PC-9 (cell line): ENCODE results near the gene PPAT. TPM values are rescaled to one million over a fixed set of nuclear protein-coding genes. Genes with fewer than 3 reads are reported as not detected.

Source experiments
- BruUV-seq: library from RNA; stranded (reverse); fragments of 400-500 nt; replicated peaks from 2 replicates; lab custom pipeline; 2021; lab: Mats Ljungman, UMichigan
- CTCF ChIA-PET: fragments of 300-600 bp; sonication (Branson Sonifier 250); formaldehyde crosslinking; loops from one replicate; lab custom pipeline; 2022; ENCODE audit warnings: antibody characterized with exemption; lab: Charles Lee
- POLR2A ChIA-PET: fragments of 300-600 bp; sonication (Branson Sonifier 250); formaldehyde crosslinking; loops from one replicate; lab custom pipeline; 2022; ENCODE audit warnings: antibody characterized with exemption; ENCODE audit not compliant: unreplicated experiment; lab: Charles Lee
- DNase-seq, 2 experiments: peaks; one replicate each; pipeline versions ENCODE4 v3.0.0 to v3.0.0-alpha.2; 2015 to 2022; ENCODE audit warnings: mixed read lengths in 1 of 2
- H2AFZ ChIP-seq: fragments of 200-600 bp; sonication (generic); 2 replicates; pipeline ENCODE4 v1.8.1; 2017; ENCODE audit warnings: antibody characterized with exemption
- H3F3A ChIP-seq: fragments of 200-600 bp; sonication (generic); 2 replicates; pipeline ENCODE4 v1.8.1; 2017; ENCODE audit warnings: antibody characterized with exemption, mild to moderate bottlenecking, low read depth; ENCODE audit not compliant: insufficient read depth
- H3K27ac ChIP-seq: fragments of 200-600 bp; sonication (generic); 2 replicates; pipeline ENCODE4 v1.6.1; 2016; ENCODE audit warnings: mixed run types
- H3K27me3 ChIP-seq: fragments of 200-600 bp; sonication (generic); 2 replicates; pipeline ENCODE4 v1.6.1; 2016; ENCODE audit warnings: low read depth, mixed run types; ENCODE audit not compliant: insufficient read depth
- H3K36me3 ChIP-seq: fragments of 200-600 bp; sonication (generic); 2 replicates; pipeline ENCODE4 v1.6.1; 2016; ENCODE audit warnings: low read depth, mixed run types
- H3K4me1 ChIP-seq: fragments of 200-600 bp; sonication (generic); replicated peaks from 2 replicates; pipeline ENCODE4 v1.6.1; 2016; ENCODE audit warnings: mixed run types; ENCODE audit not compliant: insufficient read depth
- H3K4me2 ChIP-seq: fragments of 200-600 bp; sonication (generic); 2 replicates; pipeline ENCODE4 v1.6.1; 2017; ENCODE audit warnings: mixed run types
- H3K4me3 ChIP-seq: fragments of 200-600 bp; sonication (generic); 2 replicates; pipeline ENCODE4 v1.6.1; 2016; ENCODE audit warnings: mixed run types
- H3K79me2 ChIP-seq: fragments of 200-600 bp; sonication (generic); 2 replicates; pipeline ENCODE4 v1.6.1; 2017; ENCODE audit warnings: low read depth, mixed run types
- H3K9me2 ChIP-seq: fragments of 200-600 bp; sonication (generic); 2 replicates; pipeline ENCODE4 v1.8.1; 2017; ENCODE audit warnings: mild to moderate bottlenecking; ENCODE audit not compliant: insufficient read depth
- H3K9me3 ChIP-seq: fragments of 200-600 bp; sonication (generic); 2 replicates; pipeline ENCODE4 v1.8.1; 2016; ENCODE audit warnings: low read depth; ENCODE audit not compliant: insufficient read depth
- H4K20me1 ChIP-seq: fragments of 200-600 bp; sonication (generic); 2 replicates; pipeline ENCODE4 v1.8.1; 2017; ENCODE audit not compliant: insufficient read depth
- CTCF ChIP-seq: fragments of 200-600 bp; sonication (generic); conservative IDR thresholded peaks from 2 replicates; pipeline ENCODE4 v1.6.1; 2017; ENCODE audit warnings: mixed run types, antibody characterized with exemption, mild to moderate bottlenecking, moderate library complexity
- EZH2 ChIP-seq: fragments of 200-600 bp; sonication (generic); IDR thresholded peaks from 2 replicates; pipeline ENCODE4 v1.8.0; 2017; ENCODE audit warnings: antibody characterized with exemption, low read depth
- intact Hi-C: fragments of 100-400 bp; cut with micrococcal nuclease; formaldehyde crosslinking; loops from one replicate; pipeline ENCODE4 v1.10.0; 2022; ENCODE audit not compliant: unreplicated experiment
- total RNA-seq: library from RNA; stranded (reverse); gene quantifications from 2 replicates; pipeline ENCODE4 v1.2.3, GENCODE V29; 2021

PPAT gene
- total RNA-seq, 1 experiment from 2014 or later: 21.3 TPM

GRCh38 chr4:56408978-56409377 is 26.4 kb downstream of the PPAT start:
- DNase-seq: no peak
- H3K27me3 ChIP-seq: no peaks in the 10 kb centered on the region
- no peak overlapping the region for H3K27ac ChIP-seq
- no peaks in the 10 kb centered on the region for H3K36me3 ChIP-seq
- no TSS peak for BruUV-seq
- ChIA-PET CTCF (no interaction called here), POLR2A (interaction anchor here (0.7 kb wide), 1 partner anchor 16 kb away, joined by 21 read pairs; no protein-coding TSS in a partner anchor)
- no peak overlapping the region for H2AFZ ChIP-seq
- no peaks in the 10 kb centered on the region for H3K9me2 ChIP-seq
- no peak for TF ChIP-seq EZH2
- TF ChIP-seq CTCF: no peak
- H3K4me3 ChIP-seq: no peak overlapping the region
- H3K79me2 ChIP-seq: peaks cover 47% of the 10 kb centered on the region
- H4K20me1 ChIP-seq: peaks cover 5% of the 10 kb centered on the region; the same call in 1 of the 2 replicates
- intact Hi-C loops: no loop called here
- H3K9me3 ChIP-seq: no peaks in the 10 kb centered on the region
- peaks cover 29% of the 10 kb centered on the region for H3K4me1 ChIP-seq
- H3F3A ChIP-seq: peaks cover 16% of the 10 kb centered on the region
- no peak overlapping the region for H3K4me2 ChIP-seq

- no peak overlapping the region for H3K4me3 ChIP-seq
- CTCF ChIA-PET: no interaction called here
- TF ChIP-seq CTCF (no peak), EZH2 (no peak)
- peaks cover 22% of the 10 kb centered on the region for H3K4me1 ChIP-seq
- no peaks in the 10 kb centered on the region for H3K9me3 ChIP-seq
- intact Hi-C loops: no loop called here
- peaks cover 5% of the 10 kb centered on the region; the same call in 1 of the 2 replicates for H4K20me1 ChIP-seq
- H2AFZ ChIP-seq: no peak overlapping the region
- DNase-seq: no peak
- BruUV-seq: no TSS peak
- no peaks in the 10 kb centered on the region for H3K9me2 ChIP-seq
- peaks cover 16% of the 10 kb centered on the region for H3F3A ChIP-seq
- H3K27ac ChIP-seq: no peak overlapping the region
- H3K36me3 ChIP-seq: peaks cover 2% of the 10 kb centered on the region; the same call in 1 of the 2 replicates
- no peak overlapping the region for H3K4me2 ChIP-seq
- H3K27me3 ChIP-seq: no peaks in the 10 kb centered on the region
- POLR2A ChIA-PET: interaction anchor here (0.7 kb wide), 1 partner anchor 15 kb away, joined by 3 read pairs; no protein-coding TSS in a partner anchor
- peaks cover 29% of the 10 kb centered on the region for H3K79me2 ChIP-seq
Measured at GRCh38 chr4:56406151-56406550, 29.3 kb downstream of the PPAT start.

DNA sequence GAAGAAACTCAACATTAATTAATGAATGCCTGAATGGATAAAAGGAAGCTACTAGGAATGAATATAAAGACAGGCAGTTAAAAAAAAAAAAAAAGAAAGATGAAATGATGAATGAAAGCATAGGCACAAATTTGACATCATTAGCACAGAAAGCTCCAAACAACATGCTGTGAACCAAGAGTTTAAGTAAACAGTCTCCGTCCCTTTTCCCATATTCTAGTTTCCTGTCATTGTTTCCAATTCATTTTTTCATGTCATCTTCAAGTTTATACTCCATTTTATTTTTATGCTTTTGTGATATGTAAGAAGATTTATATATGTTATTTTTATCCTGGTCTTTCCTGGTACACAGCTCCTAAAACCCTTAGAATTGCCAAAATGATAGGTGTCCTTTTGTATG is 30.4 kb downstream of the PPAT start:
- Histone ChIP-seq H3K9me3 (no peaks in the 10 kb centered on the region), H2AFZ (no peak overlapping the region), H3K4me1 (peaks cover 11% of the 10 kb centered on the region), H3K27me3 (no peaks in the 10 kb centered on the region), H4K20me1 (peaks cover 5% of the 10 kb centered on the region; the same call in 1 of the 2 replicates), H3K27ac (no peak overlapping the region), H3K4me2 (no peak overlapping the region), H3F3A (peaks cover 7% of the 10 kb centered on the region; the same call in 1 of the 2 replicates), H3K79me2 (peaks cover 25% of the 10 kb centered on the region), H3K9me2 (no peaks in the 10 kb centered on the region), H3K4me3 (no peak overlapping the region), H3K36me3 (peaks cover 4% of the 10 kb centered on the region; the same call in 1 of the 2 replicates)
- POLR2A ChIA-PET: interaction anchor here (0.8 kb wide), 1 partner anchor 72 kb away, joined by 7 read pairs; no protein-coding TSS in a partner anchor
- CTCF ChIA-PET: interaction anchor here (0.8 kb wide), 1 partner anchor 19 kb away, joined by 3 read pairs; no protein-coding TSS in a partner anchor
- no peak for DNase-seq
- TF ChIP-seq CTCF: no peak
- no peak for TF ChIP-seq EZH2
- intact Hi-C loops: no loop called here
- BruUV-seq: no TSS peak
